ENCODE results near the gene CYB5B.

DNA sequence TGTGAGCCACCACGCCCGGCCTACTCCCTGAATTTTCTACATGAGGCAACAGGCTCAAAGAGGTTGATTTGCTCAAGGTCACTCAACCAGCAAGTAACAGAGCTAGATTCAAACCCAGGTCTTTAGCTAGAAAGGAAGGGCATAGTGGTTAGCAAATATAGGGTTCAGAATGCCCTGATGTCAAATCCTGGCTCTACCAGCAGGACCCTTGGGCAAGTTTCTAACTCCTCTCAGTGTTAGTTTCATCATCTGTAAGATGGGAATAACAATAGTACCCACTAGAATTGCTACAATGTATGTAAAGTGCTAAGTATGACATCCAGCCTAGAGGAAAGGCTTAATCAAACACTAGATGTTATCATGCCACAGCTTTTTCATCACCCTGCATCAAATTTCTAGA is 19.1 kb upstream of the CYB5B start:
- TF ChIP-seq, protein P1, sequence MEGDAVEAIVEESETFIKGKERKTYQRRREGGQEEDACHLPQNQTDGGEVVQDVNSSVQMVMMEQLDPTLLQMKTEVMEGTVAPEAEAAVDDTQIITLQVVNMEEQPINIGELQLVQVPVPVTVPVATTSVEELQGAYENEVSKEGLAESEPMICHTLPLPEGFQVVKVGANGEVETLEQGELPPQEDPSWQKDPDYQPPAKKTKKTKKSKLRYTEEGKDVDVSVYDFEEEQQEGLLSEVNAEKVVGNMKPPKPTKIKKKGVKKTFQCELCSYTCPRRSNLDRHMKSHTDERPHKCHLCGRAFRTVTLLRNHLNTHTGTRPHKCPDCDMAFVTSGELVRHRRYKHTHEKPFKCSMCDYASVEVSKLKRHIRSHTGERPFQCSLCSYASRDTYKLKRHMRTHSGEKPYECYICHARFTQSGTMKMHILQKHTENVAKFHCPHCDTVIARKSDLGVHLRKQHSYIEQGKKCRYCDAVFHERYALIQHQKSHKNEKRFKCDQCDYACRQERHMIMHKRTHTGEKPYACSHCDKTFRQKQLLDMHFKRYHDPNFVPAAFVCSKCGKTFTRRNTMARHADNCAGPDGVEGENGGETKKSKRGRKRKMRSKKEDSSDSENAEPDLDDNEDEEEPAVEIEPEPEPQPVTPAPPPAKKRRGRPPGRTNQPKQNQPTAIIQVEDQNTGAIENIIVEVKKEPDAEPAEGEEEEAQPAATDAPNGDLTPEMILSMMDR (IDR thresholded peaks at IDR 0.05; ENCODE audit: low read depth, low read length) = no peak
- no peak for TF ChIP-seq EZH2phosphoT487 (IDR thresholded peaks at IDR 0.05; ENCODE audit: low read depth)
